ENCODE measurements around the gene SPAG5.

Gene SPAG5

DNA sequence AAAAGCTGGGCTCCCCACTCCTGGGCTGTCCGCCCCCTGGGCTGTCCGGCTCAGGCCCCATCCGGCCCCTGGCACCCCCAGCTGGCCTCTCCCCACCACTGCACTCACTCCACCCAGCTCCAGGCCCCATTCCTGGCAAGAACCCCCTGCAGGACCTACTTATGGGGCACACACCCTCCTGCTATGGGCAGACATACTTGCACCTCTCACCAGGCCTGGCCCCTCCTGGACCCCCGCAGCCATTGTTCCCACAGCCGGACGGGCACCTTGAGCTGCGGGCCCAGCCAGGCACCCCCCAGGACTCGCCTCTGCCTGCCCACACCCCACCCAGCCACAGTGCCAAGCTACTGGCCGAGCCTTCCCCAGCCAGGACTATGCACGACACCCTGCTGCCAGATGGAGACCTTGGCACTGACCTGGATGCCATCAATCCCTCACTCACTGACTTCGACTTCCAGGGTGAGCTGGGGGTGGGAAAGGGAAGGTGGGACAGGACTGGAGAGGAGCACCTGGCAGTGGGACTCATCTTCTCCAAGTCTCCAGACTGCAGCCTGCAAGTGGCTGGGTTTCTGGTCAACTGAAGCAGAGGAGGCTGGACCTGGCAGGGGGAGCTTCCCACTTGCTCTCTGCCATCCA lies 64.0 kb downstream of the SPAG5 start:
- DNase-seq (ENCODE audit: low read depth) = no peak
- H3K4me3 ChIP-seq (ENCODE audit: low read depth, low read length) = no peak overlapping the region
- TF ChIP-seq, protein P1, sequence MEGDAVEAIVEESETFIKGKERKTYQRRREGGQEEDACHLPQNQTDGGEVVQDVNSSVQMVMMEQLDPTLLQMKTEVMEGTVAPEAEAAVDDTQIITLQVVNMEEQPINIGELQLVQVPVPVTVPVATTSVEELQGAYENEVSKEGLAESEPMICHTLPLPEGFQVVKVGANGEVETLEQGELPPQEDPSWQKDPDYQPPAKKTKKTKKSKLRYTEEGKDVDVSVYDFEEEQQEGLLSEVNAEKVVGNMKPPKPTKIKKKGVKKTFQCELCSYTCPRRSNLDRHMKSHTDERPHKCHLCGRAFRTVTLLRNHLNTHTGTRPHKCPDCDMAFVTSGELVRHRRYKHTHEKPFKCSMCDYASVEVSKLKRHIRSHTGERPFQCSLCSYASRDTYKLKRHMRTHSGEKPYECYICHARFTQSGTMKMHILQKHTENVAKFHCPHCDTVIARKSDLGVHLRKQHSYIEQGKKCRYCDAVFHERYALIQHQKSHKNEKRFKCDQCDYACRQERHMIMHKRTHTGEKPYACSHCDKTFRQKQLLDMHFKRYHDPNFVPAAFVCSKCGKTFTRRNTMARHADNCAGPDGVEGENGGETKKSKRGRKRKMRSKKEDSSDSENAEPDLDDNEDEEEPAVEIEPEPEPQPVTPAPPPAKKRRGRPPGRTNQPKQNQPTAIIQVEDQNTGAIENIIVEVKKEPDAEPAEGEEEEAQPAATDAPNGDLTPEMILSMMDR (IDR thresholded peaks at IDR 0.05; ENCODE audit: control insufficient read depth, extremely low read depth, insufficient read depth) = no peak

DNA sequence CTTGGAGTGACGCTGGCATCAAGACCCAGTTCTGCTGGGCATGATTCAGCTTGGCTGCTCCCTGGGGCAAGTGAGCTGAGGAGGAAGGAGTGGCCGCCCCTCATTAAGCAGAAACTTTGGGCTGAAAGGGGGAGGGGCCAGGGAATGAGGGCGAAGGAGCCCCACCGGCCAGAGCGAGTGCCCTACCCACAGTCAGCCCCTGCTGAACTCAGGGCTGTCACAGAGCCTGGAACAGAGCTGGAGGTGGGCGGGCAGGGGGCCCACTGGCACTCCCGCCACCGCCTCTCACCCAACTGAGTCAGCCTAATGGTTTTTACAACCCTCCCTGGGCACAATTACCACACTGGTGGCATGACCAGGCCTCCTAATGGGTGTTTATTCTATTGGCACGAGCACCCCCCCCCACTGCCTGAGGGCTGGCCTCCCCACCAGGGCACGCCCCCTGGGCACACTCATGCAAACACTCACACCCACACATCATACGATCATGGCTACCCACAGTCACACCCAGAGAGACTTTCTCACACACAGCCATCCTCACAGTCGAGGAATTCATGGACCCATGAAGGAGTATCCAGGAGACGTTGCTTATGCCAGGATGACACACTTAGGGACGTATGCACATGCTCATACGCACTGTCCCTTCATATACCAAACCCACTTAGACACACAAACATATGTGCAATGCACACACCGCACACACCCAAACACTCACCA lies 65.6 kb downstream of the SPAG5 start:
- DNase-seq (ENCODE audit: low read depth) = no peak
- no peak overlapping the region for H3K4me3 ChIP-seq (ENCODE audit: low read depth, low read length)

DNA sequence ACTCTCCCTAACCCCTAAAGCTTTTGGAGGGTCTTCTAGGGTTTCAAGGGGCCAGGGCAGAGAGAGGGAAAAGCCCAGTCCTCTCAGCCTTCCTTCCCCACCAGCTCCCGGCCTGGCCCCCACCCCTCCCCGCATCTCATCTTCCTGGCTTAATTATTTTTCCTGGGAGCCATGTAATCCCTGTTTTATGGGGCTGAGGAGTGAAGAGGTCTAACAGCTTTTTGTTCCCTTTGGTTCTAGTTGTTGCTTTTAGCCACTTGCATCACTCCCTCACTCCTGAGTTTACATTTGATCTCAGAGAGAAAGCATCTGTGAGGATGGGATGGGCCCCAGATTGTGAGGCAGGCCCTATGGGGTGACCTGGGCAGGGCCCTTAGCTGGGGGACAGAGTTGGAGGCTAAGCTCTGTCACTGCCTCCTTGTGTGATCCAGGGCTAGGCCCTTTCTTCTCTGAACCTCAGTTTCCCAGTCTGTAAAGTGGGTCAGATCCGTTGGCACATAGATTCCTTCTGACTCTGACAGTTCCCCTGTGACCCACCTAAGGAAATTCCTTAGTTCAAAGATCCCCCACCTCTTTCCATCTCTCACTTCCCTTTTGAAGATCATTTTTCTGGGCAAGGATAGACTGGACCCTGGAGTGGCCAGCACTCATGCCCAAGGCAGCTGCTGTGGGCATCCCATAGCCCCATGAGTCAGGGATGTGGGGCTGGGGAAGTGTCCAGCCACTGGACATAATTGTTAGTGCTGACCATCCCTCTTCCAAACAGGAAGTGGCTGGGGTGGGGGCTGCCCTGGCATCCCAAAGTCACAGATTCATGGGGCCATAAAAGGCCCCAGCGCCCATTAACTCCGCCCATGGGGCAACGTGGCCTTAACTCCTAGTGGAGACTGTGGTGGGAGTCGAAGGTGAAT lies 66.5 kb downstream of the SPAG5 start:
- DNase-seq (ENCODE audit: low read depth) = no peak
- TF ChIP-seq, protein P1 (IDR thresholded peaks at IDR 0.05; ENCODE audit: control insufficient read depth, extremely low read depth, insufficient read depth) = no peak
- no peak overlapping the region for H3K4me3 ChIP-seq (ENCODE audit: low read depth, low read length)

More for the DNA sequence above, 65.6 kb downstream of the SPAG5 start:
- TF ChIP-seq, protein P1 (IDR thresholded peaks at IDR 0.05; ENCODE audit: control insufficient read depth, extremely low read depth, insufficient read depth) = no peak

DNA sequence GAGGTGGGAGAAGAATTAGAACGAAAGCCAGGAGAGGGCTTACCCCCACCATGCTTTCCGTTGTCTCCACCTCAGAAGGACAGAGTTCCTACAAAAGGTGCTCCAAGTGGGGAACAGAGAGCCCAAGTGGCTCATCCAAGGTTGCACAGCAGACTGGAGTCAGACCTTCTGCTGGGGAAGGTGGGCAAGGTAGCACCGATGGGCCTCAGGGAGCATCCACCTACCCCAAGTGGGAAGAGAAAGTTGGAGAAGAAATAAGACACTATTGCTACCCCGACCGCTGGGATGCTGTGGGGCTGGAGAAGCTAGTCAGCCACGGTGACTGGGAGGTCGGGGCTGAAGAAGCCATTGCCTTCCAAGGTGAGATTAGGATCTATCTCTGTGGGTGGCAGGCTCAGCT lies 67.9 kb downstream of the SPAG5 start:
- no peak for DNase-seq (ENCODE audit: low read depth)
- TF ChIP-seq, protein P1 (IDR thresholded peaks at IDR 0.05; ENCODE audit: control insufficient read depth, extremely low read depth, insufficient read depth) = no peak
- H3K4me3 ChIP-seq (ENCODE audit: low read depth, low read length) = no peak overlapping the region

DNA sequence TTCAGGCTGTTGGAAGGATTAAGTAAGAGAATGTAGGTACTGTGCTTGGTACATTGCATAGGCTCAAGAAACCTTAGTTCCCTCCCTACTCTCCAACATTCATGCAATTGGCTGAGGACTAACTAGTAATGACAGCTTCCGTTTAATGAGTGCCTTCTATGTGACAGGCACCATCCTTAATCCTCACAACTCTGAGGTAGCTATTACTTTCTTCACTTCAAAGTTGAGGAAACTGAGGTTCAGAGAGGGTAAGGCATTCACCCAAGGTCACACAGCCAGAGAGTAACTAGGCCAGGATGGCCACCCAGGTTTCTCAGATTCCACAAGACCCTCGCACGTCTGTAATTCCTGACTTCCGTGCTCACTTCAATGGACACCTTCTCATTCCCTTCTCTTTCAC lies 68.6 kb downstream of the SPAG5 start:
- no peak overlapping the region for H3K4me3 ChIP-seq (ENCODE audit: low read depth, low read length)
- TF ChIP-seq, protein P1 (IDR thresholded peaks at IDR 0.05; ENCODE audit: control insufficient read depth, extremely low read depth, insufficient read depth) = no peak
- no peak for DNase-seq (ENCODE audit: low read depth)

DNA sequence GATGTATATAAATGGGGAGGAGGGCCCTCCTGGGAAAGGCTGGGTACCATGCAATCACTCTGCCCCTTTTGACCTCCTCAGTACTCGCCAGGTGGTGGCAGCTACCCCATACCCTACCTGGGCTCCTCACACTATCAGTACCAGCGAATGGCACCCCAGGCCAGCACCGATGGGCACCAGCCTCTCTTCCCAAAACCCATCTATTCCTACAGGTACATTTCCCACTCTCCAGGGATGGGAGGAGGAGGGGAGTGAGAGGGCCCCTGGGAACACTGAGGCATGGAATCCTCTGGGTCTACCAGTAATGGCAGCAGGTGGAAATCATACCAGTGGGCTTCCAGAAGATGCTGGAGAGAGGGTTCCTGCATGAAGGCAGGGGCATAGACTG lies 69.8 kb downstream of the SPAG5 start:
- TF ChIP-seq, protein P1 (IDR thresholded peaks at IDR 0.05; ENCODE audit: control insufficient read depth, extremely low read depth, insufficient read depth) = no peak
- H3K4me3 ChIP-seq (ENCODE audit: low read depth, low read length) = no peak overlapping the region
- DNase-seq (ENCODE audit: low read depth) = no peak

All from LNCaP clone FGC (cell line).